DND-41 (cell line): Measurements from ENCODE around the gene SLC28A3.

Experiments
- CTCF ChIP-seq: IDR thresholded peaks from 2 replicates; pipeline ENCODE4 v1.5.1; 2012; ENCODE audit warnings: borderline replicate concordance, low read length, moderate library complexity, mild to moderate bottlenecking; ENCODE audit not compliant: poor library complexity, severe bottlenecking; ENCODE audit errors: extremely low read depth
- EZH2 ChIP-seq: IDR thresholded peaks from 3 replicates; pipeline ENCODE4 v1.6.1; 2012; ENCODE audit warnings: borderline replicate concordance, low read depth, mild to moderate bottlenecking, moderate library complexity, low read length, inconsistent platforms; ENCODE audit not compliant: severe bottlenecking

DNA sequence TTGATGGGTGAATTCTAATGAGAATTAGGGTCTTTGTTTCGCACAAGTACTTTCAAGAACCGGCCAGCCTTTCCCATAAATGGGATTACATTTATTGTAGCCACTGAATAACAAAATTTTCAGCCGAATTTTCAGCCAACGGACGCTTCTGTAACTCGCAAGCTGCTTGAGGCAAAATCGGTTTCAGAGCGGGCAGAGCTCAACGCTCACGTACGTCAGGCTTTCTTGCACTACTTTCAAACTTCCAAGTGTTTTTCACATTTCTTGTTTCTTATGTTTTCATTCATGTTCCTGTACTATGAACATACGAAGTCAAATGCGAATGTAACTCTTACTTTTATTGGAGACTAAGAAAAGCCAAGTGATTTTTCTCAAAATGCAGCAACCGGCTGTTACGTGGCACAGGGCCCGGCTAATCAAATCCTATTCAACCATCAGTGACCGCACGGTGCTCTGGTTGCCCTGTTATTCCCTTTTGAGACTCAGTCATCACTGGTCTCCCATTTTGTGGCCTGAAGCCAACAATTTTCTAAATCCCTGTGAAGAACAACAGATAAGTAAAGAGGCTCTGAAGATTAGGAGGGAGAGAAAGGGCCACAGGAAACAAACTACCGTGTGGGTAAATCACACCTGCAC is 68.5 kb downstream of the SLC28A3 start:
- no peak for TF ChIP-seq CTCF
- no peak for TF ChIP-seq EZH2
